NCI-H82 treated with DMSO at 0.1 percent for 48 hours (cell line): Measurements from ENCODE around the gene EXOC6B.

Experiments
- DNase-seq: peaks from one replicate; lab custom pipeline; 2025; ENCODE audit not compliant: unreplicated experiment; lab: John Stamatoyannopoulos, UW

EXOC6B gene

GRCh38 chr2:72793798-72794440 is 31.9 kb downstream of the EXOC6B start:
- DNase-seq, result no peak

GRCh38 chr2:72789241-72789640 is 36.6 kb downstream of the EXOC6B start:
- no peak for DNase-seq

- no peak for DNase-seq
Observed at GRCh38 chr2:72788756-72789155, 37.1 kb downstream of the EXOC6B start.

- DNase-seq, result no peak
Observed at GRCh38 chr2:72785517-72785916, 40.3 kb downstream of the EXOC6B start.

- DNase-seq, result no peak
Observed at GRCh38 chr2:72782520-72782919, 43.3 kb downstream of the EXOC6B start.

- DNase-seq, result no peak
Observed at GRCh38 chr2:72781480-72781879, 44.4 kb downstream of the EXOC6B start.

- no peak for DNase-seq
Observed at GRCh38 chr2:72780477-72780876, 45.4 kb downstream of the EXOC6B start.

- DNase-seq, result no peak
Observed at GRCh38 chr2:72779495-72779894, 46.3 kb downstream of the EXOC6B start.

- no peak for DNase-seq
Observed at GRCh38 chr2:72778410-72778809, 47.4 kb downstream of the EXOC6B start.

- DNase-seq, result peak; percentile 45
Observed at GRCh38 chr2:72770879-72771461, 54.9 kb downstream of the EXOC6B start.

GRCh38 chr2:72765997-72766609 is 59.7 kb downstream of the EXOC6B start:
- DNase-seq, result peak; percentile 1

- DNase-seq, result no peak
Observed at GRCh38 chr2:72762276-72762675, 63.6 kb downstream of the EXOC6B start.

- DNase-seq, result no peak
Observed at GRCh38 chr2:72759755-72760154, 66.1 kb downstream of the EXOC6B start.

- no peak for DNase-seq
Observed at GRCh38 chr2:72757177-72757775, 68.6 kb downstream of the EXOC6B start.

GRCh38 chr2:72755647-72756423 is 70.0 kb downstream of the EXOC6B start:
- no peak for DNase-seq

GRCh38 chr2:72754628-72755320 is 71.1 kb downstream of the EXOC6B start:
- no peak for DNase-seq

- no peak for DNase-seq
Observed at GRCh38 chr2:72750977-72751639, 74.7 kb downstream of the EXOC6B start.

GRCh38 chr2:72750466-72750865 is 75.4 kb downstream of the EXOC6B start:
- DNase-seq, result no peak

- DNase-seq, result no peak
Observed at GRCh38 chr2:72747344-72747743, 78.5 kb downstream of the EXOC6B start.

GRCh38 chr2:72745679-72746368 is 80.0 kb downstream of the EXOC6B start:
- no peak for DNase-seq
